Right lung (tissue), 5 donors: Measurements from ENCODE around the gene TIGD1. TPM values are rescaled to one million over a fixed set of nuclear protein-coding genes. Genes with fewer than 3 reads are reported as not detected.

Experiments
- DNase-seq, 2 donors: peaks; one replicate each; pipeline ENCODE4 v3.0.0-alpha.2; 2013
- polyA plus RNA-seq, 5 donors: library from polyadenylated mRNA; unstranded; fragments of 120-200 nt; gene quantifications; one replicate each; pipeline versions ENCODE4 v1.2.1 to v1.2.3, GENCODE V29; 2013; ENCODE audit warnings: inconsistent platforms in 1 of 5, low replicate concordance in 1 of 5; ENCODE audit not compliant: insufficient read length in 5 of 5, insufficient read depth in 1 of 5

Gene TIGD1
- polyA plus RNA-seq, 5 donors, result 9.3 to 13.2 (median 12.4) TPM

- DNase-seq, result no peak
These were observed 48.5 kb downstream of the TIGD1 start for GRCh38 chr2:232501794-232502390.

GRCh38 chr2:232501331-232501771 lies 49.0 kb downstream of the TIGD1 start:
- DNase-seq, result no peak

GRCh38 chr2:232498452-232498851 lies 51.9 kb downstream of the TIGD1 start:
- no peak for DNase-seq

Other genes starting within 250 kb of the TIGD1 start
- under 1 TPM in 2 of 5 donors, not detected in 3; 0.19 to 0.23 TPM for gene ALPP, start 171.8 kb downstream of the TIGD1 start, polyA plus RNA-seq
- gene ALPG, start 143.7 kb downstream of the TIGD1 start, polyA plus RNA-seq, result under 1 TPM in 3 of 5 donors, not detected in 2; 0.05 to 0.12 (median 0.05) TPM
- not detected for gene ALPI, start 94.4 kb downstream of the TIGD1 start, polyA plus RNA-seq
- gene ECEL1, start 62.7 kb downstream of the TIGD1 start, polyA plus RNA-seq, result under 1 TPM; 0.25 to 0.50 (median 0.30) TPM
- under 1 TPM in 1 of 5 donors, not detected in 4; 0.13 TPM for gene PRSS56, start 30.2 kb downstream of the TIGD1 start, polyA plus RNA-seq
- 1 to 10 TPM in 1 of 5 donors, under 1 TPM in 2, not detected in 2; 0.12 to 5.9 (median 0.15) TPM for gene CHRND, start 24.4 kb downstream of the TIGD1 start, polyA plus RNA-seq
- gene CHRNG, start 10.9 kb downstream of the TIGD1 start, polyA plus RNA-seq, result 1 to 10 TPM in 1 of 5 donors, under 1 TPM in 4; 0.07 to 5.1 (median 0.18) TPM
- gene EIF4E2, start 132 bp upstream of the TIGD1 start, polyA plus RNA-seq, result 10 to 100 TPM; 91.7 to 99.8 (median 95.9) TPM
- gene EFHD1, start 83.0 kb upstream of the TIGD1 start, polyA plus RNA-seq, result 10 to 100 TPM in 1 of 5 donors, 1 to 10 TPM in 4; 3.3 to 15.1 (median 4.4) TPM
- gene GIGYF2, start 146.8 kb upstream of the TIGD1 start, polyA plus RNA-seq, result 10 to 100 TPM; 42.5 to 65.3 (median 62.1) TPM
- gene KCNJ13, start 226.0 kb upstream of the TIGD1 start, polyA plus RNA-seq, result 10 to 100 TPM in 2 of 5 donors, 1 to 10 TPM in 3; 4.1 to 15.0 (median 5.4) TPM